HuH-7.5 (cell line): ENCODE data around the gene TM2D3.

Experiments
- DNase-seq: peaks from one replicate; pipeline ENCODE4 v3.0.0; 2011; ENCODE audit warnings: low spot score

The TM2D3 gene

GRCh38 chr15:101623367-101624304 is 28.5 kb downstream of the TM2D3 start:
- no peak for DNase-seq

- no peak for DNase-seq
Measured at GRCh38 chr15:101621961-101622360, 30.2 kb downstream of the TM2D3 start.

GRCh38 chr15:101620671-101621070 is 31.5 kb downstream of the TM2D3 start:
- DNase-seq = no peak

GRCh38 chr15:101619615-101619865 is 32.6 kb downstream of the TM2D3 start:
- no peak for DNase-seq

- DNase-seq = no peak
Measured at GRCh38 chr15:101618851-101619614, 33.1 kb downstream of the TM2D3 start.

GRCh38 chr15:101618076-101618475 is 34.1 kb downstream of the TM2D3 start:
- no peak for DNase-seq

GRCh38 chr15:101617390-101617965 is 34.7 kb downstream of the TM2D3 start:
- DNase-seq = no peak

- DNase-seq = peak; percentile 75
Measured at GRCh38 chr15:101615986-101616848, 36.0 kb downstream of the TM2D3 start.

GRCh38 chr15:101615414-101615985 is 36.7 kb downstream of the TM2D3 start:
- no peak for DNase-seq

GRCh38 chr15:101614761-101615160 is 37.4 kb downstream of the TM2D3 start:
- no peak for DNase-seq

- no peak for DNase-seq
Measured at GRCh38 chr15:101614001-101614585, 38.1 kb downstream of the TM2D3 start.

- no peak for DNase-seq
Measured at GRCh38 chr15:101613130-101614000, 38.8 kb downstream of the TM2D3 start.

GRCh38 chr15:101612676-101613075 is 39.5 kb downstream of the TM2D3 start:
- DNase-seq = no peak

GRCh38 chr15:101611580-101612299 is 40.4 kb downstream of the TM2D3 start:
- no peak for DNase-seq

GRCh38 chr15:101611007-101611406 is 41.2 kb downstream of the TM2D3 start:
- no peak for DNase-seq

- no peak for DNase-seq
Measured at GRCh38 chr15:101610611-101611000, 41.6 kb downstream of the TM2D3 start.

- no peak for DNase-seq
Measured at GRCh38 chr15:101609742-101610610, 42.2 kb downstream of the TM2D3 start.

GRCh38 chr15:101608201-101608600 is 44.0 kb downstream of the TM2D3 start:
- DNase-seq = no peak

GRCh38 chr15:101607108-101607507 is 45.1 kb downstream of the TM2D3 start:
- DNase-seq = no peak
